ENCODE data around the gene CEACAM6.

DNA sequence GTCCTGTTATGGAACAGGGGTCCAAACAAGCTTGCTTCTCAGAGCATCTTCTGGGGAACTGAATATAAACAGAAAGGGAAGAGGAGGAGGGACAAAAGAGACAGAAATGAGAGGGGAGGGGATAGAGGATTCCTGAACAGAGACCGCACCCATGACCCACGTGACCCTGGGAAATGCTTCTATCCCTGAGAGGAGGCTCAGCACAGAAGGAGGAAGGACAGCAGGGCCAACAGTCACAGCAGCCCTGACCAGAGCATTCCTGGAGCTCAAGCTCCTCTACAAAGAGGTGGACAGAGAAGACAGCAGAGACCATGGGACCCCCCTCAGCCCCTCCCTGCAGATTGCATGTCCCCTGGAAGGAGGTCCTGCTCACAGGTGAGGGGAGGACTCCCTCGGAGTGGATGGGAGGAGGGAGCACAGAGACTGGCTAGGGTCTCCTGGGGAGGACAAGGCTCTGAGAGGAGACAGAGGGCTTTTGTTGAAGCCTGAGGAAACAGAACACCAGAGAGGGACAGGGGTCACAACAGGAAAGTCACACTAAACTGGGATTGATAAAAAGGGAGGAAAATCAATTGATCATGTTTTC lies at the start of gene CEACAM6:
- TF ChIP-seq TEAD1 (CRISPR knock-in tag; IDR thresholded peaks at IDR 0.05): no peak
- TF ChIP-seq, protein P1, sequence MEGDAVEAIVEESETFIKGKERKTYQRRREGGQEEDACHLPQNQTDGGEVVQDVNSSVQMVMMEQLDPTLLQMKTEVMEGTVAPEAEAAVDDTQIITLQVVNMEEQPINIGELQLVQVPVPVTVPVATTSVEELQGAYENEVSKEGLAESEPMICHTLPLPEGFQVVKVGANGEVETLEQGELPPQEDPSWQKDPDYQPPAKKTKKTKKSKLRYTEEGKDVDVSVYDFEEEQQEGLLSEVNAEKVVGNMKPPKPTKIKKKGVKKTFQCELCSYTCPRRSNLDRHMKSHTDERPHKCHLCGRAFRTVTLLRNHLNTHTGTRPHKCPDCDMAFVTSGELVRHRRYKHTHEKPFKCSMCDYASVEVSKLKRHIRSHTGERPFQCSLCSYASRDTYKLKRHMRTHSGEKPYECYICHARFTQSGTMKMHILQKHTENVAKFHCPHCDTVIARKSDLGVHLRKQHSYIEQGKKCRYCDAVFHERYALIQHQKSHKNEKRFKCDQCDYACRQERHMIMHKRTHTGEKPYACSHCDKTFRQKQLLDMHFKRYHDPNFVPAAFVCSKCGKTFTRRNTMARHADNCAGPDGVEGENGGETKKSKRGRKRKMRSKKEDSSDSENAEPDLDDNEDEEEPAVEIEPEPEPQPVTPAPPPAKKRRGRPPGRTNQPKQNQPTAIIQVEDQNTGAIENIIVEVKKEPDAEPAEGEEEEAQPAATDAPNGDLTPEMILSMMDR (IDR thresholded peaks at IDR 0.05): no peak
- TF ChIP-seq, protein P2, sequence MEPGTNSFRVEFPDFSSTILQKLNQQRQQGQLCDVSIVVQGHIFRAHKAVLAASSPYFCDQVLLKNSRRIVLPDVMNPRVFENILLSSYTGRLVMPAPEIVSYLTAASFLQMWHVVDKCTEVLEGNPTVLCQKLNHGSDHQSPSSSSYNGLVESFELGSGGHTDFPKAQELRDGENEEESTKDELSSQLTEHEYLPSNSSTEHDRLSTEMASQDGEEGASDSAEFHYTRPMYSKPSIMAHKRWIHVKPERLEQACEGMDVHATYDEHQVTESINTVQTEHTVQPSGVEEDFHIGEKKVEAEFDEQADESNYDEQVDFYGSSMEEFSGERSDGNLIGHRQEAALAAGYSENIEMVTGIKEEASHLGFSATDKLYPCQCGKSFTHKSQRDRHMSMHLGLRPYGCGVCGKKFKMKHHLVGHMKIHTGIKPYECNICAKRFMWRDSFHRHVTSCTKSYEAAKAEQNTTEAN (CRISPR knock-in tag; IDR thresholded peaks at IDR 0.05): no peak
